GM19193 (cell line): ENCODE data around the gene PLEKHA7.

Source experiments
- POLR2A ChIP-seq: IDR thresholded peaks from 4 replicates; pipeline ENCODE4 v1.6.1; 2011; ENCODE audit not compliant: insufficient read depth, insufficient read length; ENCODE audit errors: extremely low read depth

The PLEKHA7 gene

DNA sequence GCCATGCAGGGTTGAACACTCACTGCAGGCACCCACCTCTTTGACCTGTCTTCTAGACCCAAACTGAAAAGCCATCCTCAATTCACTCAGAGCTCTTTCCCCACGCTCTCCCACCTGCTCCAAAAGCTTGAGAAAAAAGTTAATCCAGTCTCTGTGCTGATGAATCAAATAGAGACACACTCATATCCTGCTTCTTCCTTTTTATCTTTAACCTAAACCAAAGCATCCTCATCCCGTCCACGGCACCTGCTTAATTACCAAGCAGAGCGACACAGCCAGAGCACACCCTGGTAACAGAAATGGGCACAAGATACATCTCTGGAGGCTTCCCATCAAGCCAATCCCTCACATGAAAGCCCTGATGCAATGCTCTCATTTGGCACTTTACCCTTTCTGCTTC, 102.6 kb downstream of the PLEKHA7 start:
- no peak for TF ChIP-seq POLR2A

DNA sequence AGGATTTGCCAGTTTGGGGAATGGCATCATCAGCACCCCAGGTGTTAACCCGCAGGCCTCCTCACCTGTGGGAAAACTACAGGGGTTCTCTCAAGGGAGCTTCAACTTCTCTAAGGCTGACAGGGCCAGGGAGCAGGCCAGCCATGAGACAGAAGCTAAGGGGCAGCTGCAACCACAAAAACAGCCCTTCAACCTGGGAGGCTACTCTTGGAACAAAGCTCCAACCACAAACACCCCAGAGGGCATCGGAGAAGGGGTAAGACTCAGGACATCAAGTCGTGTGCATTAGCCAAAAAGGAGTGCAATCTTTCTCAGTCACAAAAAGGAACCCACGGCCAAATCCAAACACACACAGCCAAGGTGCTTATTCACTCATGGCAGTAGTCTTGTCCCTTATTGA, 103.0 kb downstream of the PLEKHA7 start:
- TF ChIP-seq POLR2A, result no peak

DNA sequence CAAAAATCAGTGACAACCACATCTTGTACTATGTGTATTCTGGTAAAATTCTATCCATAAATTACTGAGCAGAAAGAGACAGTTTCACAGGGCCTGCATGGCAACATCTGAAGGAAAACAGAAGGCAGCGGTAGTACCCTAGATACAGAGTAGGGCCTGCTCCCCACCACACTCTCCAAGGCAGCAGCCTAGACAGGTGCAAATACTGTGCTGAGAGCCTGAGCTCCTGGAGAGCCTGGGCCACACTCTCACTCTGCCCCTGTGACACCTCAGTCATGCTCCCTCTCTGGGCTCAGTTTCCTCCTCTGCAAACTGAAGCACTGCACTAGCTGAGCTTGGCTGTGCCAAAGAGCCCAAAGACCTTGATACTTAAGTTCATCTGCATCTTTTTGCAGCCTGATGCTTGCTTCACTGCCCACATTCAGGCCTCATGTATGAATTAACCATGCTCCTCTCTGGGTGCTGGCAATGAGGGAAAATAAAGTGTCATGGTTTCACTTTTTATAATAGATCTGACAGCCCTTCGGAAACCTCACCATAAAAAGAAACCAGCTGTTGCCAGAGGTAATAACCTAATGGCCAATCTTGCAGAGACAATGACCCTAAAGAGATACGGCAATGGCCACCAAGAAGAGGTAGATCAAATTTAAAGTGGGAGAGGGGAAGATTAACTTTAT, 104.7 kb downstream of the PLEKHA7 start:
- no peak for TF ChIP-seq POLR2A

DNA sequence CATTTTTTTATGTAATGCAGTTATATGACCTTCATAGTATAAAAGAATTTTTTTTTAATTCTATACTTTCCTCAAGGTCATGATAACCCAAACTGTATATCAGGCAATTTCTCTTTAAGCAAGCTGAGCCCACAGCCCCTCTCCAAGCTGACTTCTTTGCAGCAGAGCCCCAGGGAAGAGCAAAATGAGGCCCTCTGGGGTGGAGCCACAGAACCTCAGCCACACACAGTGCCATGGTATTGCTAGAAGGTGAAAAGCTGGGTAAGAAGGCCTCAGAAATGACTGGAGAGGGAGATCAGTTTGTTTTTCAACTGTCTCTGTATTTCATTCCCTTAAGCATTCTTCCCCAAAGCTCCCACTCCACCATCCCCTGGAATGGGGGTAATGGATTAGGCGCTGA, 108.8 kb downstream of the PLEKHA7 start:
- TF ChIP-seq POLR2A, result no peak

DNA sequence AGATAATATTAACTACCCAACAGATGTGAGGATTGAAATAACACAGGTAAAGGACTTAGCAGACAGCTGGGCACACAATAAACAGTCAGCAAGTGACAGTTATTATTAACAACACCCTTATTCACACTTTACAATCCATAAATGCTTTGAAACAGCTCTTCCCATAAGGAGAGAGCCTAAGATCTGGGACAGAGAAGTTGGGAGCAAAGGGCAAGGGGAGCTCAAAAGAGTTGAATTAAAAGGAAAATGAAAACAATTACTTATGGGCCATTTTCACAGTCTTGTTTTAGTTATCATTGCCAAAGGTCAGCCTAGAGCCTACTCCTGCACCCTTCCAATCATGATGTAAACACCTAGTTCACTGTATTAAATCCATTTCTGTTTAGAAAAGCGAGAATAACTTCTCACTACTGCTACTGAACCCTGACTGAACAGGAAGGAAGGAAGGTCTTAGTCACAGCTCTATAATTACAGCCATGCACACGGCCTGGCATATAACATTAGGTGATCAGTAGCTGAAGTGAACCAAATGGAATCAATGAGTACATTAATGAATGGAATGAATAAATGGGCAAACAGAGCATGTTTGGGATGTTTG, 111.3 kb downstream of the PLEKHA7 start:
- TF ChIP-seq POLR2A, result no peak

DNA sequence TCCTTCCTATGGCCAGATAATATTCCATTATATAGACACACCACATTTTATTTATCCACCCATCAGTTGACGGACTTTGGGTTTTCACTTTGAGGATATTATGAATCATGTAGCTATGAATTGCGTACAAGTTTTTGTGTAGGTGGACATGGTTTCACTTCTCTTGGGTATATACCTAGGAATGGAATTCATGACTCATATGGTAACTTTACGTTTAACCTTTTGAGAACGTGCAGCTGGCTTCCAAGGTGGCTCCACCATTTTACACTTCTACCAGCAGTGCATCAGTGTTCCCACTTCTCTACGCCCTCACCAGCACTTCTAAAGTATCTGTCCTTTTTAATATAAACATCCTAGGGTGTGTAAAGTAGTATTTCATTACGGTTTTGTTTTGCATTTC, 112.0 kb downstream of the PLEKHA7 start:
- TF ChIP-seq POLR2A, result no peak

DNA sequence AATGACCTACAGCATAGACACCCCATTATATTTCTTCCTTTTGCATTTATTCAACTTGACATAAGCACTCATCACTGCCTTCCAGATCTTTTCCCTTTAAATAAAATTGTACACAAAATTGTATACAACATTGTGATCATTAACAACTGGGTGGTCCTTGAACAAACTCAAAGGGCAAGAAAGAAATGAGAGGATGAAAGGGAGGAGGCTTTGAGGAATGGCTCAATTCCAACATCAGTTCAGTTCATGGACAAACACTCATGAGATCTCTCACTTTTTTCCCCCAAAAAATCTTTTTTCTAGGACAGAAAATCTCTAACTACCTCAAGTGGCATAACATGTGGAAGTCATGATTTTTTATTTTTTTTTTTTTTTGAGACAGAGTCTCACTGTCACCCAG, 113.7 kb downstream of the PLEKHA7 start:
- no peak for TF ChIP-seq POLR2A

DNA sequence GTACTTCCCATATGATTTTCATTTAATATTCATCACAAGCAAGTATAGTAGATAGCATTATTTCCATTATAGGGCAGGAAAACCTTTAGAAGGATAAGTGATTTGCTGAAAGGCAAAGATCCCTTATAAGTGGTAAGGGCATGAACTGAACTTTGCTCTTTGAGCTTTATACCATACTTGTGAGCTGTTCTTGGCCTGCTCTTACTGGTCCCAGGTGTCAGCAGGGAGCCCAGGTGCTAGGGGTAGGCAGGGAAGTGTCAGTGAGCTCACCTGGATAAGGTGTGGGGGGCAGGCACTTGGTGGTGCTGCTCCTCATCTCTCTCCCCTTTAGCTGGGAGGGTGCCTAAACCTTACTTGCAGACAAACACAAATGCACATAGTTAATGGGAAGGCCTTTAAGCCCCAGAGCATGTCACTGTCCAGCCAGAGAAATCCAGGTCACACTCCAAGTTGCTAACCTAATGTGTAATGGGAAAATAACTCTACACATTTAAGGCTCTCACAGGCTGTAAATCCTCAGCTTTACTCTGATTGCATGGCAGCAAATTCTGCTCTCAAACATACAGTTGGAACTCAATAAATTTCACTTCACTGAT, 114.4 kb downstream of the PLEKHA7 start:
- TF ChIP-seq POLR2A, result no peak

DNA sequence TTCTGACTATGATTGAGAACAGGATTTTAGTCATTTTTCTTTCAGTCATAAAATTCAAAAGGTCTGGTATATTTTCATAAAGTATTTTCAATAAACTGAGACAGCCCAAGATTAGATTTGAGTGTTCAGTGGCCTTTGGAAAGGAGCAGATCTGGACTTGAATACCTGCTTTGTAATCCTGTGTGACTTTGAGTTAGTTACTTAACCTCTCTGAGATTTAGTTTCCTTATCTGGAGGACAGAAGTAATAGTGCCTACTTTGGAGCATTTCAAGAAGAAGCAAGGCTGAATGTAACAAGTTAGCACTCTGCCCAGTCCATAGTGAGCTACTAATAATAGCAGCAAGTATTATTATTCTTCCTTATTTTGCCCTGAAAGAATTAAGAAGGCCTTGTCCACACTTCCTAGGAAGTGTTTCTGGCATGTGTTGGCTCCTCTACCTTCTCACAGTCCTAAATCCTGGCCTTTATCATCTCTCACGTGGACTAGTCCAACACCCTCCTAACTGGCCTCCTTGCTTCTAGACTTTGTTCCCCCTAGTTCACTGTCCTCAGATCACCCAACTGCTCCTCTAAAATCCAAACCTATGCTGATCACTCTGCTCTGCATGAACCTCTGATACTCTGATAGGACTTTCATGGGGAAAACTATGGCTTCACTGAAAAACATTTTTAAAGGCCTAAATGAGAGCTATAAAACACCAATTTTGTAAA, 115.8 kb downstream of the PLEKHA7 start:
- TF ChIP-seq POLR2A, result no peak

DNA sequence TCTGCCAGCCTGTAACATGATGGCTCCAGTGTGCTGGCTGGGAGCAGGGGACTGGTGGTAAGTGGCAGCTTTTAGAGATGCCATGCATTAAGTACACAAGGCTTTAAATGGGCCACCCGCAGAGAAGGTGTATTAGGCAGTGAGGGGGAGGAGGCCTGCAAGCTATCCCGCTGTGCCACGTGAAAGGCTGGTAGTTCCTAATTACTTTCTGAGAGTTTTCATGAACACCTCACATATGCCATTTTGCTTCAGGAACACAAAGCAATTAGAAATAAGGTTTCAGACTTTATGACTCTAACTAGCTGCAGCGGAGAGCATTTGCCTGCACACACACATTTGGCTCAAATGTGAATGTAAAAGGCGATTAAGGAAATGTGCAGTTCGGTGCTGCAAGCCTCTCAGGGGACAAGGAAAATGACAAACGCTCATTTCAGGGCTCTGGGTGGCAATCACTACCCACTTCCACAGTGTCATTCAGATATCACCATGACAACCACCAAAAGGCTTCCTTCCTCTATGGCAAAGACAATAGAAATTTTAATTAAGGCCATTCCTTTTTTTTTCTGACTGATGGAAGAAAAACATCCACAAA, 116.6 kb downstream of the PLEKHA7 start:
- TF ChIP-seq POLR2A, result no peak

DNA sequence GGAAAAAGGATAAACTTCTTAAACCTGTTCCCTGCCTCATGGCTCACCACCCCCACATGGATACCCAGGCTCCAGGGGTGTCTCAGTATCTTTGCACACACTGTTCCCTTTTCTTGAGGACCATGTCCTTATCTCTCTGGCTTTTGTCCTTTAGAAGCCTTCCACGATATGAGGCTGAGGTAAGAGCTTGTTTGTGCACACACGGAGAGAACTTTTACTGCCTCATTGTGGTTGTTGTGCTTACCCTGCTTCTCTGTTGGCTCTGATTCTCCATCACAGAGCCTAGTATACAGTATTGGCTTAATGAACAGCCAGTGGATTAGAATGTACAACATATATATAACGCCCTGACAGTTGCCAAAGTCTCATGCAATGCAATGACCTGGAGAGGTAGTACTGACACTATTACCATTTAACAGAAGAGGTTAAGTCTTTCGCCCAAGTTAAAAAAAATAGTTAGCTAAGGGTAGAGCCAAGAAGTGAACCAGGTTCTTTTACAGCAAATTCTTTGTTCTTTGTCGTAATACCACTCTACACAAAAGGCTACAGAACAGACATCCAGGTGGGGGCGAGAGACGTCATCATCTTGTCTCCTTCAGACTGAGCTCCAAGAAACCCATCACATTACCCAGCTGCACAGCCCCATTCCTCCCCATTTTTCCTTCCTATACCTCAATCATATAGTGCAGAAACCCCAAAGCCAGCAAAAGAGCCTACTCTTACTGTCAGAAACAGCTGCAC, 117.3 kb downstream of the PLEKHA7 start:
- TF ChIP-seq POLR2A, result no peak

DNA sequence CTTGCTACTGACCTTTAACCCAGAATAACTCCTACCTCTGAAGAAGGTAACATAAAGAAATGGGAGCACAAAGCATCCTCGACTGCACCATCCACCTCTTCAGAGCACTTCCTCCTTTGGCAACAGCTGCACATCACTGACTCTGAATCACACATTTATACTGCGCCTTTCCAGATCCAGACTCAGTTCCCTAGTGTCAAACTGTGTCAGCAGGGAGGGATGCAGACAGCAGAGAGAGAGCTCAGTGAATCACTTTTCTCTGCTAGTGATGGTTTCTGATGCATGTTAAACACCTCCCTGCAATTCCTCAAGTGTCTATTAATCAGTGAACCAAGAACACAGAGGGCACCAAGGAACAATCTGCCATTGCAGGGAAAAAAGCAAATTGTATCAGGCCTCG, 118.9 kb downstream of the PLEKHA7 start:
- no peak for TF ChIP-seq POLR2A

DNA sequence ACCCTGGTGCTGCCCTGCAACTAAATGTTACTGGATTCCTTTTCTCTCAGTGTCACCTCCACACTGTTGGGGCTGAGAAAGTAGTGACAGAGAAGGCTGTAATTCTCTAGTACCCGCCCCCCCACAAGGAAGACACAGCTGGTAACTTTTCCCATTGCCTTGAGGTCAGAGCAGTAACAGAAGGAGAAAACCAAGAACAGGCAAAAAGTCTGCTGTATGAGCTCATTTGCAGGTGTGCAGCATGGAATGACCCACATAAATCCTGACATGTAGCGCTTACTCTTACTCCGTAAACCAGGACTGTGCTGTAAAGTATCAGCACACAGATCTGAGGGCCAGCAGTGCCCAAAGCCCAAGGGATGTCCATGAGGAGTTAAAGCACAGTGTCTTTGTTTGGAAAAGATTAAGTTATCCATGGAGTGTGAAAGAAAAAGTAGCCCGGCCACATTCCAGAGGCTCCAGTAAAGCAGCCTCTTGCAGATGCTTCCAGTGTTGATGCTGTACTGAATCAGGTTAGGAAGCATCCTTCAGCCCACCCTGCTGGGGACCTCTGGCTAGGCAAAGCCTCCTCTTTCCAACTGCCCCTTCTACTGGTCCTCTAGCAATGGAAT, 120.7 kb downstream of the PLEKHA7 start:
- TF ChIP-seq POLR2A, result no peak

DNA sequence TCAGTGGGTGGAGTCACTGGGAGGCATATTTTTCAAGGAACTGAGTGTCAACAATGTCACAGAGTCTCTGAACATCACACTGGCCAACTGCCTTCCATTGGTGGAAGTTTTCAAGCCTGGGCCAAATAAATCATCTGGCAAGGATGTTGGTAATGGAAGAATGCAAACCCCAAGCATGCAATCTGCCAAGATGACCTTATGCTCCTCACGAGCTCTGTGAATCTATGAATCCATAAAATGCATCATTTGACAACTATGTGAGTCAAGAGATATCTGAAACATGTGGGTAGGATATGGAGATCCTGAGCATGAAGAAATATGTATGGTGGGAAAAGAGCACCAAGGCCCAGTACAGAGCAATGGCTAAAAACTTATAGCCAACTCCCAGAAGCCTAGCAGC, 122.2 kb downstream of the PLEKHA7 start:
- no peak for TF ChIP-seq POLR2A
